Panc1 (cell line): ENCODE data around the gene PTX4. TPM values are rescaled to one million over a fixed set of nuclear protein-coding genes. Genes with fewer than 3 reads are reported as not detected.

ENCODE experiments used
- ATAC-seq: fragments of 200-7000 bp; cut with Tn5 transposase; 2 replicates; pipeline ENCODE4 v1.9.1; 2020; ENCODE audit warnings: mild to moderate bottlenecking, moderate library complexity
- BruUV-seq: library from RNA; stranded (reverse); fragments of 400-500 nt; replicated peaks from 2 replicates; lab custom pipeline; 2021; lab: Mats Ljungman, UMichigan
- CTCF ChIA-PET: fragments of 300-600 bp; sonication (Branson Sonifier 250); formaldehyde crosslinking; loops from one replicate; lab custom pipeline; 2022; ENCODE audit warnings: antibody characterized with exemption; lab: Charles Lee
- POLR2A ChIA-PET: fragments of 300-600 bp; sonication (Branson Sonifier 250); formaldehyde crosslinking; loops from one replicate; lab custom pipeline; 2022; ENCODE audit warnings: antibody characterized with exemption; lab: Charles Lee
- DNase-seq: peaks from one replicate; pipeline ENCODE4 v3.0.0-alpha.2; 2010; ENCODE audit warnings: low read depth, low spot score
- H3K27ac ChIP-seq: 2 replicates; pipeline ENCODE4 v1.5.1; 2011; ENCODE audit warnings: mild to moderate bottlenecking, low read length, inconsistent platforms
- H3K27me3 ChIP-seq: fragments of 200-500 bp; sonication (Bioruptor generic); 2 replicates; pipeline ENCODE4 v1.6.0; 2014; ENCODE audit warnings: low read length, inconsistent platforms; ENCODE audit not compliant: control insufficient read depth, insufficient read depth
- H3K36me3 ChIP-seq: fragments of 200-500 bp; sonication (Bioruptor generic); 2 replicates; pipeline ENCODE4 v1.5.1; 2014; ENCODE audit warnings: inconsistent platforms, mild to moderate bottlenecking, low read length, moderate library complexity; ENCODE audit not compliant: control insufficient read depth, insufficient read depth
- H3K4me1 ChIP-seq: 2 replicates; pipeline ENCODE4 v1.5.1; 2011; ENCODE audit warnings: inconsistent platforms, mild to moderate bottlenecking, low read length, moderate library complexity; ENCODE audit not compliant: control insufficient read depth, insufficient read depth
- H3K4me3 ChIP-seq, 2 experiments: 2 replicates each; pipeline ENCODE4 v1.5.1; 2011 to 2012; ENCODE audit warnings: low read depth in 2 of 2, low read length in 2 of 2, mild to moderate bottlenecking in 2 of 2, inconsistent platforms in 1 of 2, moderate library complexity in 1 of 2
- H3K9me3 ChIP-seq: fragments of 200-500 bp; sonication (Bioruptor generic); 2 replicates; pipeline ENCODE4 v1.5.1; 2014; ENCODE audit warnings: low read depth, mild to moderate bottlenecking, inconsistent platforms, low read length, moderate library complexity; ENCODE audit not compliant: control insufficient read depth, insufficient read depth
- CTCF ChIP-seq: fragments of 450-650 bp; IDR thresholded peaks from 2 replicates; pipeline ENCODE4 v1.5.1; 2017; ENCODE audit warnings: mild to moderate bottlenecking
- POLR2AphosphoS5 ChIP-seq: IDR thresholded peaks from 2 replicates; pipeline ENCODE4 v1.6.1; 2012; ENCODE audit warnings: mild to moderate bottlenecking, low read depth, low read length, moderate library complexity
- REST ChIP-seq, 2 experiments: IDR thresholded peaks; 2 replicates each; pipeline ENCODE4 v1.6.1; 2011 to 2012; ENCODE audit warnings: low read depth in 2 of 2, control low read depth in 1 of 2, low read length in 1 of 2, mild to moderate bottlenecking in 1 of 2, moderate library complexity in 1 of 2; ENCODE audit not compliant: insufficient read depth in 1 of 2
- SIN3A ChIP-seq: IDR thresholded peaks from 2 replicates; pipeline ENCODE4 v1.6.1; 2012; ENCODE audit warnings: low read depth, mild to moderate bottlenecking, low read length, moderate library complexity, borderline replicate concordance; ENCODE audit not compliant: insufficient read depth
- TCF7L2 ChIP-seq: IDR thresholded peaks from 2 replicates; pipeline ENCODE4 v1.6.1; 2011; ENCODE audit warnings: mild to moderate bottlenecking, low read depth, low read length, inconsistent platforms
- in situ Hi-C: cut with HindIII; loops from 2 replicates; pipeline ENCODE4 v1.10.0; 2016; ENCODE audit warnings: low sequenced_read_pairs, low pct_unique_long_range_greater_than_20kb
- intact Hi-C: fragments of 100-400 bp; cut with micrococcal nuclease; formaldehyde crosslinking; loops from one replicate; pipeline ENCODE4 v1.10.0; 2022; ENCODE audit not compliant: unreplicated experiment
- total RNA-seq: library from RNA; stranded (reverse); gene quantifications from one replicate; pipeline ENCODE4 v1.2.1, GENCODE V29; 2021; ENCODE audit not compliant: unreplicated experiment

The PTX4 gene
- total RNA-seq, 1 experiment from 2014 or later, result not detected

GRCh38 chr16:1488054-1488601, 616 bp downstream of the PTX4 start:
- H3K36me3 ChIP-seq, result no peaks in the 10 kb centered on the region
- H3K4me3 ChIP-seq, result no peak overlapping the region
- no TSS peak for BruUV-seq
- H3K27ac ChIP-seq, result no peak overlapping the region
- ChIA-PET POLR2A (no interaction called here), CTCF (no interaction called here)
- no peak for DNase-seq
- intact Hi-C loops (no loop called here), in situ Hi-C loops (no loop called here)
- no peaks in the 10 kb centered on the region for H3K9me3 ChIP-seq
- no peaks in the 10 kb centered on the region for H3K27me3 ChIP-seq
- ATAC-seq, result no peak
- H3K4me1 ChIP-seq, result peaks cover 7% of the 10 kb centered on the region
- TF ChIP-seq CTCF, result no peak
- no peak for TF ChIP-seq SIN3A
- TF ChIP-seq TCF7L2, result no peak
- no peak for TF ChIP-seq POLR2AphosphoS5
- no peak for TF ChIP-seq REST (IDR thresholded peaks at IDR 0.05; ENCODE audit: insufficient read depth in 1 of 2, low read depth in 2 of 2, low read length in 1 of 2)

GRCh38 chr16:1487395-1488053, 1.2 kb downstream of the PTX4 start:
- in situ Hi-C loops, result no loop called here
- CTCF ChIA-PET, result interaction anchor here (0.7 kb wide), 1 partner anchor 183 kb away, joined by 3 read pairs; no protein-coding TSS in a partner anchor
- H3K4me1 ChIP-seq, result peaks cover 2% of the 10 kb centered on the region
- H3K27me3 ChIP-seq, result no peaks in the 10 kb centered on the region
- POLR2A ChIA-PET, result no interaction called here
- TF ChIP-seq REST (IDR thresholded peaks at IDR 0.05; ENCODE audit: insufficient read depth in 1 of 2, low read depth in 2 of 2, low read length in 1 of 2) (no peak), POLR2AphosphoS5 (no peak), CTCF (no peak), SIN3A (no peak), TCF7L2 (no peak)
- no peak overlapping the region for H3K4me3 ChIP-seq
- intact Hi-C loops, result no loop called here
- DNase-seq (no peak), ATAC-seq (no peak; the same call in 1 of the 2 replicates)
- no peaks in the 10 kb centered on the region for H3K9me3 ChIP-seq
- H3K36me3 ChIP-seq, result no peaks in the 10 kb centered on the region
- H3K27ac ChIP-seq, result no peak overlapping the region
- BruUV-seq, result no TSS peak
